H9 (cell line): Measurements from ENCODE around the gene ARID1B. TPM values are rescaled to one million over a fixed set of nuclear protein-coding genes. Genes with fewer than 3 reads are reported as not detected.

ENCODE experiments used
- DNase-seq: peaks from one replicate; pipeline ENCODE4 v3.0.0-alpha.2; 2017
- H2AFZ ChIP-seq: one replicate; pipeline ENCODE4 v1.6.1; 2013; ENCODE audit warnings: mild to moderate bottlenecking, low read length, control low read depth, moderate library complexity
- H2AK5ac ChIP-seq: 2 replicates; pipeline ENCODE4 v1.6.1; 2013; ENCODE audit warnings: low read length, control low read depth, mixed read lengths; ENCODE audit not compliant: insufficient read length
- H2BK120ac ChIP-seq: one replicate; pipeline ENCODE4 v1.6.1; 2013; ENCODE audit warnings: low read depth, mild to moderate bottlenecking, low read length, control low read depth, inconsistent platforms; ENCODE audit not compliant: poor library complexity, severe bottlenecking
- H2BK12ac ChIP-seq: 2 replicates; pipeline ENCODE4 v1.6.1; 2013; ENCODE audit warnings: low read length, control low read depth, mixed read lengths, low read depth; ENCODE audit not compliant: insufficient read length
- H2BK15ac ChIP-seq: 2 replicates; pipeline ENCODE4 v1.6.1; 2013; ENCODE audit warnings: low read depth, low read length, control low read depth
- H2BK20ac ChIP-seq: one replicate; pipeline ENCODE4 v1.6.1; 2013; ENCODE audit warnings: low read depth, mild to moderate bottlenecking, low read length, control low read depth, inconsistent platforms; ENCODE audit not compliant: poor library complexity, severe bottlenecking
- H2BK5ac ChIP-seq: 2 replicates; pipeline ENCODE4 v1.6.1; 2013; ENCODE audit warnings: low read length, control low read depth, mixed read lengths; ENCODE audit not compliant: insufficient read length
- H3K14ac ChIP-seq: 2 replicates; pipeline ENCODE4 v1.6.1; 2013; ENCODE audit warnings: low read length, control low read depth; ENCODE audit not compliant: insufficient read depth
- H3K18ac ChIP-seq: 2 replicates; pipeline ENCODE4 v1.6.1; 2013; ENCODE audit warnings: low read depth, mild to moderate bottlenecking, mixed read lengths, low read length, control low read depth; ENCODE audit not compliant: insufficient read length
- H3K23ac ChIP-seq: 2 replicates; pipeline ENCODE4 v1.6.1; 2013; ENCODE audit warnings: low read length, control low read depth, mixed read lengths, low read depth; ENCODE audit not compliant: insufficient read length
- H3K23me2 ChIP-seq: 2 replicates; pipeline ENCODE4 v1.6.1; 2013; ENCODE audit warnings: low read depth, mild to moderate bottlenecking, mixed read lengths, low read length, control low read depth; ENCODE audit not compliant: insufficient read length, poor library complexity, severe bottlenecking
- H3K27ac ChIP-seq: 2 replicates; pipeline ENCODE4 v1.5.1; 2013; ENCODE audit warnings: low read length, control low read depth, mixed read lengths, low read depth; ENCODE audit not compliant: insufficient read length
- H3K27me3 ChIP-seq: 2 replicates; pipeline ENCODE4 v1.6.1; 2013; ENCODE audit warnings: low read length, control low read depth, inconsistent platforms; ENCODE audit not compliant: insufficient read depth
- H3K4ac ChIP-seq: 2 replicates; pipeline ENCODE4 v1.6.1; 2013; ENCODE audit warnings: low read depth, mild to moderate bottlenecking, control low read depth, inconsistent platforms, low read length, moderate library complexity
- H3K4me1 ChIP-seq: 2 replicates; pipeline ENCODE4 v1.6.1; 2013; ENCODE audit warnings: low read length, control low read depth, inconsistent platforms; ENCODE audit not compliant: insufficient read depth
- H3K4me2 ChIP-seq: 2 replicates; pipeline ENCODE4 v1.6.1; 2013; ENCODE audit warnings: low read length, control low read depth, mixed read lengths; ENCODE audit not compliant: insufficient read length, insufficient read depth
- H3K56ac ChIP-seq: 2 replicates; pipeline ENCODE4 v1.6.1; 2013; ENCODE audit warnings: low read depth, mild to moderate bottlenecking, mixed read lengths, low read length, control low read depth; ENCODE audit not compliant: insufficient read length
- H3K79me1 ChIP-seq: 2 replicates; pipeline ENCODE4 v1.6.1; 2013; ENCODE audit warnings: low read depth, mild to moderate bottlenecking, moderate library complexity, low read length, control low read depth, inconsistent platforms; ENCODE audit not compliant: insufficient read depth, poor library complexity, severe bottlenecking
- H3K79me2 ChIP-seq: 2 replicates; pipeline ENCODE4 v1.6.1; 2013; ENCODE audit warnings: low read length, control low read depth, inconsistent platforms; ENCODE audit not compliant: insufficient read depth
- H3K9ac ChIP-seq: 2 replicates; pipeline ENCODE4 v1.6.1; 2013; ENCODE audit warnings: low read length, control low read depth, mixed read lengths; ENCODE audit not compliant: insufficient read length; ENCODE audit errors: extremely low read depth
- H3K9me3 ChIP-seq: one replicate; pipeline ENCODE4 v1.6.1; 2013; ENCODE audit warnings: low read depth, low read length, inconsistent platforms; ENCODE audit not compliant: control insufficient read depth
- H3T11ph ChIP-seq: one replicate; pipeline ENCODE4 v1.6.1; 2013; ENCODE audit warnings: mild to moderate bottlenecking, low read length, control low read depth, inconsistent platforms
- H4K20me1 ChIP-seq: one replicate; pipeline ENCODE4 v1.6.1; 2013; ENCODE audit not compliant: control insufficient read depth, insufficient read length, insufficient read depth
- H4K5ac ChIP-seq: 2 replicates; pipeline ENCODE4 v1.6.1; 2013; ENCODE audit warnings: low read depth, mild to moderate bottlenecking, mixed read lengths, low read length, control low read depth; ENCODE audit not compliant: insufficient read length
- H4K8ac ChIP-seq: replicated peaks from 2 replicates; pipeline ENCODE4 v1.6.1; 2013; ENCODE audit warnings: low read length, control low read depth, mixed read lengths, low read depth; ENCODE audit not compliant: insufficient read length
- H4K91ac ChIP-seq: 2 replicates; pipeline ENCODE4 v1.6.1; 2013; ENCODE audit warnings: low read depth, mild to moderate bottlenecking, moderate library complexity, mixed read lengths, low read length, control low read depth; ENCODE audit not compliant: insufficient read length
- H3K27ac Mint-ChIP-seq, 3 experiments: 2 replicates in 2 of 3; 3 replicates in 1 of 3; pipeline ENCODE4 v1.8.0; 2020 to 2021; ENCODE audit warnings: mixed read lengths in 3 of 3, mild to moderate bottlenecking in 1 of 3, moderate library complexity in 1 of 3
- H3K27me3 Mint-ChIP-seq: 2 replicates; pipeline ENCODE4 v1.8.0; 2021; ENCODE audit warnings: low read depth, mild to moderate bottlenecking, moderate library complexity, mixed read lengths
- H3K36me3 Mint-ChIP-seq, 3 experiments: 2 replicates in 2 of 3; 3 replicates in 1 of 3; pipeline ENCODE4 v1.8.0; 2020 to 2021; ENCODE audit warnings: low read depth in 3 of 3, mixed read lengths in 3 of 3; ENCODE audit not compliant: insufficient read depth in 1 of 3
- H3K4me1 Mint-ChIP-seq, 2 experiments: 2 replicates each; pipeline ENCODE4 v1.8.0; 2020; ENCODE audit warnings: mixed read lengths in 2 of 2
- H3K4me3 Mint-ChIP-seq, 2 experiments: 2 replicates in 1 of 2; 3 replicates in 1 of 2; pipeline ENCODE4 v1.8.0; 2020 to 2021; ENCODE audit warnings: mild to moderate bottlenecking in 2 of 2, mixed read lengths in 2 of 2, moderate library complexity in 1 of 2
- H3K9me3 Mint-ChIP-seq, 2 experiments: 2 replicates in 1 of 2; 3 replicates in 1 of 2; pipeline ENCODE4 v1.8.0; 2020; ENCODE audit warnings: mild to moderate bottlenecking in 2 of 2, mixed read lengths in 2 of 2, moderate library complexity in 1 of 2
- CTCF ChIP-seq: fragments of 200-600 bp; sonication (generic); conservative IDR thresholded peaks from 3 replicates; pipeline ENCODE4 v1.8.0; 2021; ENCODE audit warnings: antibody characterized with exemption, mild to moderate bottlenecking
- WGBS: extraction: QIAGEN DNeasy Blood & Tissue Kit; methylation state at CpG from one replicate; pipeline ENCODE4 v1.1.7; 2013; ENCODE audit warnings: missing lambda C conversion rate, low lambda C conversion rate, mixed read lengths; ENCODE audit not compliant: insufficient read length; ENCODE audit errors: extremely low coverage; 5-methylcytosine and 5-hydroxymethylcytosine counted together
- total RNA-seq: library from RNA; stranded (reverse); gene quantifications from 2 replicates; pipeline ENCODE4 v1.2.1, GENCODE V29; 2021

Gene ARID1B
- total RNA-seq, 1 experiment from 2014 or later, result 88.2 TPM

- Mint-ChIP-seq H3K27ac (0 out of 7 replicates have a peak overlapping the region, but pooled peaks of 1 of the 3 experiments have one; percentile 10), H3K27me3 (no peaks in the 10 kb centered on the region; the same call in 1 of the 2 replicates), H3K9me3 (peaks cover 0 to 1% of the 10 kb centered on the region in 2 experiments; a peak in 3 of 5 replicates), H3K36me3 (peaks cover 0 to 5% (median 3%) of the 10 kb centered on the region in 3 experiments; a peak in 5 of 7 replicates), H3K4me1 (peaks cover 48 to 55% of the 10 kb centered on the region in 2 experiments), H3K4me3 (no peak overlapping the region)
- Histone ChIP-seq H2BK120ac (no peak overlapping the region), H3K23me2 (no peaks in the 10 kb centered on the region), H3K4me2 (no peak overlapping the region), H3K4ac (no peak overlapping the region), H3K79me2 (peaks cover 45% of the 10 kb centered on the region), H3K79me1 (peaks cover 15% of the 10 kb centered on the region), H4K5ac (no peak overlapping the region), H3K27me3 (no peaks in the 10 kb centered on the region), H3K9ac (no peak overlapping the region), H3K23ac (no peak overlapping the region), H3T11ph (no peak overlapping the region), H4K8ac (no peak overlapping the region), H3K14ac (no peak overlapping the region), H2BK12ac (no peak overlapping the region), H2BK15ac (no peak overlapping the region), H2BK20ac (no peak overlapping the region), H3K18ac (no peak overlapping the region), H3K56ac (no peak overlapping the region), H4K91ac (no peak overlapping the region), H3K27ac (no peak overlapping the region), H2AFZ (no peak overlapping the region), H2BK5ac (no peak overlapping the region), H4K20me1 (no peaks in the 10 kb centered on the region), H3K4me1 (peaks cover 3% of the 10 kb centered on the region; the same call in 1 of the 2 replicates), H3K9me3 (no peaks in the 10 kb centered on the region), H2AK5ac (no peak overlapping the region)
- no CpG with 5 or more reads among the region's 6 CpGs for WGBS
- TF ChIP-seq CTCF, result no peak
- DNase-seq, result no peak
Measured at GRCh38 chr6:156807795-156808194, 30.6 kb downstream of the ARID1B start.
